A549 (cell line): ENCODE data around the gene PTPRD. TPM values are rescaled to one million over a fixed set of nuclear protein-coding genes. Genes with fewer than 3 reads are reported as not detected.

Experiments used
- ATAC-seq, 2 experiments: fragments of 200-7000 bp in 1 of 2; fragments of >200 bp in 1 of 2; cut with Nextera tagmentation in 1 of 2; cut with Tn5 transposase in 1 of 2; 3 replicates each; pipeline versions ENCODE4 v1.8.0 to v1.9.1; 2018 to 2020; ENCODE audit warnings: mild to moderate bottlenecking in 1 of 2, moderate library complexity in 1 of 2
- CTCF ChIA-PET: fragments of 300-600 bp; sonication (Branson Sonifier 250); formaldehyde crosslinking; extraction: SDS; loops from one replicate; lab custom pipeline; 2021; ENCODE audit warnings: antibody characterized with exemption, inconsistent platforms; lab: Yijun Ruan, JAX
- POLR2A ChIA-PET: fragments of 350-600 bp; formaldehyde crosslinking; extraction: SDS; loops from one replicate; lab custom pipeline; 2021; ENCODE audit warnings: antibody characterized with exemption, inconsistent platforms; lab: Yijun Ruan, JAX
- DNase-seq, 2 experiments: peaks; one replicate each; pipeline versions ENCODE4 v3.0.0 to v3.0.0-alpha.2; 2011 to 2016; ENCODE audit warnings: low read depth in 1 of 2, low spot score in 1 of 2
- FAIRE-seq: peaks from 2 replicates; lab custom pipeline; 2011; peaks lifted over from hg19 to GRCh38; lab: Jason Lieb, UNC
- H3K27ac ChIP-seq, 2 experiments: fragments of >200 bp; sonication (Bioruptor Twin); formaldehyde crosslinking; 3 replicates each; pipeline ENCODE4 v1.5.1; 2016 to 2017
- H3K4me1 ChIP-seq: fragments of >200 bp; sonication (Bioruptor Twin); formaldehyde crosslinking; 3 replicates; pipeline ENCODE4 v1.6.1; 2016
- H3K4me2 ChIP-seq: fragments of >200 bp; sonication (Bioruptor Twin); formaldehyde crosslinking; 3 replicates; pipeline ENCODE4 v1.6.1; 2016
- H3K4me3 ChIP-seq: fragments of >200 bp; sonication (Bioruptor Twin); formaldehyde crosslinking; 3 replicates; pipeline ENCODE4 v1.5.1; 2016
- H3K9me3 ChIP-seq: fragments of >200 bp; sonication (Bioruptor Twin); formaldehyde crosslinking; 3 replicates; pipeline ENCODE4 v1.6.1; 2016
- CHD2 ChIP-seq: fragments of 150-350 bp; IDR thresholded peaks from 2 replicates; pipeline ENCODE4 v1.6.1; 2014; ENCODE audit warnings: low read length; ENCODE audit not compliant: partially characterized antibody
- EHF ChIP-seq: fragments of 250-450 bp; sonication (Bioruptor Pico); IDR thresholded peaks from 2 replicates; pipeline ENCODE4 v1.5.0; 2020; ENCODE audit warnings: mild to moderate bottlenecking
- EHMT2 ChIP-seq: fragments of 200-600 bp; sonication (generic); IDR thresholded peaks from 2 replicates; pipeline ENCODE4 v1.6.1; 2016; ENCODE audit warnings: antibody characterized with exemption, low read depth, mild to moderate bottlenecking, moderate library complexity
- FOSL2 ChIP-seq, 2 experiments: fragments of 450-650 bp in 1 of 2; fragments of >200 bp in 1 of 2; sonication (Bioruptor Twin) in 1 of 2; formaldehyde crosslinking; IDR thresholded peaks; 2 replicates each; pipeline versions ENCODE4 v1.5.0 to v1.6.1; 2016 to 2020; ENCODE audit warnings: mild to moderate bottlenecking in 1 of 2, moderate library complexity in 1 of 2
- FOXS1 ChIP-seq: fragments of 250-450 bp; sonication (Bioruptor Pico); IDR thresholded peaks from 2 replicates; pipeline ENCODE4 v1.5.0; 2020; ENCODE audit warnings: mild to moderate bottlenecking, moderate library complexity
- HEYL ChIP-seq: fragments of 250-450 bp; sonication (Bioruptor Pico); IDR thresholded peaks from 2 replicates; pipeline ENCODE4 v1.8.0; 2021; ENCODE audit warnings: mild to moderate bottlenecking, moderate library complexity
- JUNB ChIP-seq: fragments of >200 bp; sonication (Bioruptor Twin); formaldehyde crosslinking; IDR thresholded peaks from 2 replicates; pipeline ENCODE4 v1.6.1; 2016
- KDM1A ChIP-seq: fragments of 200-600 bp; sonication (generic); IDR thresholded peaks from 2 replicates; pipeline ENCODE4 v1.6.1; 2016; ENCODE audit warnings: low read depth, mild to moderate bottlenecking
- MAZ ChIP-seq: fragments of 150-350 bp; IDR thresholded peaks from 2 replicates; pipeline ENCODE4 v1.6.1; 2014; ENCODE audit warnings: antibody characterized with exemption, low read depth, low read length, borderline replicate concordance
- MYC ChIP-seq: IDR thresholded peaks from 2 replicates; pipeline ENCODE4 v1.6.1; 2012; ENCODE audit warnings: mild to moderate bottlenecking, inconsistent platforms, low read length, improper control_type of control experiment, borderline replicate concordance
- NFE2L2 ChIP-seq: fragments of 150-350 bp; conservative IDR thresholded peaks from 2 replicates; pipeline ENCODE4 v1.6.1; 2014; ENCODE audit warnings: low read length
- NR3C1 ChIP-seq: fragments of >200 bp; sonication (Bioruptor Twin); formaldehyde crosslinking; IDR thresholded peaks from 3 replicates; pipeline ENCODE4 v1.6.1; 2017
- PHF8 ChIP-seq: fragments of 200-600 bp; sonication (generic); IDR thresholded peaks from 2 replicates; pipeline ENCODE4 v1.6.1; 2016; ENCODE audit warnings: low read depth, mild to moderate bottlenecking, antibody characterized with exemption, moderate library complexity, borderline replicate concordance
- RARB ChIP-seq: fragments of 250-450 bp; sonication (Bioruptor Pico); IDR thresholded peaks from 2 replicates; pipeline ENCODE4 v1.8.0; 2021; ENCODE audit warnings: mild to moderate bottlenecking, moderate library complexity
- RCOR1 ChIP-seq: fragments of 150-350 bp; IDR thresholded peaks from 2 replicates; pipeline ENCODE4 v1.6.1; 2014; ENCODE audit warnings: antibody characterized with exemption, low read length, low read depth
- SMC3 ChIP-seq: fragments of >200 bp; sonication (Bioruptor Twin); formaldehyde crosslinking; IDR thresholded peaks from 3 replicates; pipeline ENCODE4 v1.6.1; 2018; ENCODE audit warnings: inconsistent platforms
- TP53 ChIP-seq: fragments of 250-450 bp; sonication (Bioruptor Pico); IDR thresholded peaks from 2 replicates; pipeline ENCODE4 v1.5.0; 2021; ENCODE audit warnings: mild to moderate bottlenecking, moderate library complexity
- ZNF302 ChIP-seq: fragments of 250-450 bp; sonication (Bioruptor Pico); IDR thresholded peaks from 2 replicates; pipeline ENCODE4 v1.9.0; 2021; ENCODE audit warnings: inconsistent platforms, mild to moderate bottlenecking, moderate library complexity
- WGBS: methylation state at CpG from one replicate; pipeline ENCODE4 v1.1.6; 2017; ENCODE audit errors: missing lambda C conversion rate; 5-methylcytosine and 5-hydroxymethylcytosine counted together
- polyA plus RNA-seq, 4 experiments: library from polyadenylated mRNA; depleted of rRNA in 3 of 4; stranded (reverse); fragments of >200 nt; fragmentation: RNase III in 1 of 4; extraction: RNeasy Plus Mini Kit Qiagen cat#74134 plus additional on column Dnase treatment in 1 of 4; gene quantifications; 2 replicates in 3 of 4; 3 replicates in 1 of 4; pipeline ENCODE4 v1.2.3, GENCODE V29; 2011 to 2017
- TF ChIP-seq, protein P1 (sequence below): fragments of 200-600 bp; sonication (generic); IDR thresholded peaks from 2 replicates; pipeline ENCODE4 v1.6.1; 2016; ENCODE audit warnings: antibody characterized with exemption, mild to moderate bottlenecking, moderate library complexity
- TF ChIP-seq, protein P2 (sequence below): fragments of 150-350 bp; IDR thresholded peaks from 2 replicates; pipeline ENCODE4 v1.6.1; 2014; ENCODE audit warnings: low read depth, mild to moderate bottlenecking, low read length
- TF ChIP-seq, protein P3 (sequence below): fragments of 250-450 bp; sonication (Bioruptor Pico); IDR thresholded peaks from 2 replicates; pipeline ENCODE4 v1.5.0; 2020; ENCODE audit warnings: low read depth, mild to moderate bottlenecking, moderate library complexity
- TF ChIP-seq, protein P4 (sequence below): fragments of >200 bp; sonication (Bioruptor Twin); formaldehyde crosslinking; IDR thresholded peaks from 2 replicates; pipeline ENCODE4 v1.6.1; 2016
- TF ChIP-seq, protein P5 (sequence below): fragments of 450-650 bp; IDR thresholded peaks from 2 replicates; pipeline ENCODE4 v1.6.1; 2014; ENCODE audit warnings: antibody characterized with exemption

PTPRD gene
- polyA plus RNA-seq, 2 of the 4 experiments (the other 2 are of a cell fraction), result 0.39 to 1.3 TPM

DNA sequence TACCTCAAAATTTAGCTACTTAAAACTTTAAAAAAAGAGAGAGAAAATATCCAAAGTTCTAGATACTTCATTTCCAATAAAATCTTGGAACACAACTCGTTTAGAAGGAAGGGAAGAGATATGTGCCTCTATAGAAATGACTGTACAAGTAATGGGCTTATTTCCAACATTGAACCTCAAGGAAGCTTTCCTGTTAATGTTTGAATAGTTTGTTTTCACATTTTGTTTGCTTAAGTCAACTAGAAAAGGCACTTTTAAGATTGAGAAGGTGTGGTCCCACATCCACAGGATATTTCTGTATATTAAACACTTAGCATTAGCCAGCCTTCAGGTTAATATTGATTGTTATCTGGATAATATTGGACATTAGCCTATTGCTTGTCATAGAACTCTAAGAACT, 384.7 kb downstream of the PTPRD start:
- FAIRE-seq (no peak), ATAC-seq (no peak), DNase-seq (no peak)
- H3K4me1 ChIP-seq, result no peaks in the 10 kb centered on the region
- ChIA-PET POLR2A (no interaction called here), CTCF (no interaction called here)
- H3K4me3 ChIP-seq, result no peak overlapping the region
- TF ChIP-seq NR3C1 (no peak), RARB (CRISPR knock-in tag) (no peak), NFE2L2 (no peak), HEYL (no peak), RCOR1 (no peak), CHD2 (no peak), JUNB (no peak), FOXS1 (CRISPR knock-in tag) (no peak)
- no peak overlapping the region for H3K4me2 ChIP-seq
- 0% methylated on average over 1 of the region's 1 CpG for WGBS
- H3K9me3 ChIP-seq, result no peaks in the 10 kb centered on the region
- H3K27ac ChIP-seq, result no peak overlapping the region

DNA sequence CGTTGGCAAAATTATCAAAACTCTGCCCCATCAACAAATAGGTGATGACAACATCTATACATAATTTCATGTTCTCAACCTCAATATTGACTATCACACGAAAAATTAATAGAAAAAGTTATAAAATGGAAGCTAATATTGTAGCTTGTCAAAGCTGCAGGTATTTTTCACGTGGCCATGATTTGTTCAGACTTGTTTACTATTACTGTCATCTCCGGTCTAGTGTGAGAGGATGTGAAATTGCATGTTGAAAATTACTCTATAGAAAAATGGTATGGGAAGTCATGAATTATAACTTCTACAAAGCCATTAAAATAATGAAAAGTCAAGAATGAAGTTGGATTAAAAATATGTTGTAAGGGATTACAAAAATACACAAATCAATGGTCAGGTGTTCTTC, 385.8 kb downstream of the PTPRD start:
- no peak for FAIRE-seq
- WGBS, result 25% methylated on average over 4 of the region's 4 CpGs
- CTCF ChIA-PET, result no interaction called here

More for the DNA sequence above, 385.8 kb downstream of the PTPRD start:
- POLR2A ChIA-PET, result no interaction called here
- H3K4me3 ChIP-seq, result no peak overlapping the region
- ATAC-seq, result no peak
- H3K9me3 ChIP-seq, result no peaks in the 10 kb centered on the region
- H3K4me2 ChIP-seq, result no peak overlapping the region
- TF ChIP-seq, protein P1, sequence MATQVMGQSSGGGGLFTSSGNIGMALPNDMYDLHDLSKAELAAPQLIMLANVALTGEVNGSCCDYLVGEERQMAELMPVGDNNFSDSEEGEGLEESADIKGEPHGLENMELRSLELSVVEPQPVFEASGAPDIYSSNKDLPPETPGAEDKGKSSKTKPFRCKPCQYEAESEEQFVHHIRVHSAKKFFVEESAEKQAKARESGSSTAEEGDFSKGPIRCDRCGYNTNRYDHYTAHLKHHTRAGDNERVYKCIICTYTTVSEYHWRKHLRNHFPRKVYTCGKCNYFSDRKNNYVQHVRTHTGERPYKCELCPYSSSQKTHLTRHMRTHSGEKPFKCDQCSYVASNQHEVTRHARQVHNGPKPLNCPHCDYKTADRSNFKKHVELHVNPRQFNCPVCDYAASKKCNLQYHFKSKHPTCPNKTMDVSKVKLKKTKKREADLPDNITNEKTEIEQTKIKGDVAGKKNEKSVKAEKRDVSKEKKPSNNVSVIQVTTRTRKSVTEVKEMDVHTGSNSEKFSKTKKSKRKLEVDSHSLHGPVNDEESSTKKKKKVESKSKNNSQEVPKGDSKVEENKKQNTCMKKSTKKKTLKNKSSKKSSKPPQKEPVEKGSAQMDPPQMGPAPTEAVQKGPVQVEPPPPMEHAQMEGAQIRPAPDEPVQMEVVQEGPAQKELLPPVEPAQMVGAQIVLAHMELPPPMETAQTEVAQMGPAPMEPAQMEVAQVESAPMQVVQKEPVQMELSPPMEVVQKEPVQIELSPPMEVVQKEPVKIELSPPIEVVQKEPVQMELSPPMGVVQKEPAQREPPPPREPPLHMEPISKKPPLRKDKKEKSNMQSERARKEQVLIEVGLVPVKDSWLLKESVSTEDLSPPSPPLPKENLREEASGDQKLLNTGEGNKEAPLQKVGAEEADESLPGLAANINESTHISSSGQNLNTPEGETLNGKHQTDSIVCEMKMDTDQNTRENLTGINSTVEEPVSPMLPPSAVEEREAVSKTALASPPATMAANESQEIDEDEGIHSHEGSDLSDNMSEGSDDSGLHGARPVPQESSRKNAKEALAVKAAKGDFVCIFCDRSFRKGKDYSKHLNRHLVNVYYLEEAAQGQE, result no peak
- TF ChIP-seq PHF8 (no peak), SMC3 (no peak), EHF (CRISPR knock-in tag) (no peak), NFE2L2 (no peak), EHMT2 (no peak), KDM1A (no peak), RCOR1 (no peak), RARB (CRISPR knock-in tag) (no peak), ZNF302 (CRISPR knock-in tag) (no peak), MYC (no peak), FOSL2 (IDR thresholded peaks at IDR 0.05) (no peak), FOSL2 (CRISPR knock-in tag; IDR thresholded peaks at IDR 0.05) (no peak), TP53 (CRISPR knock-in tag) (no peak), MAZ (no peak)
- TF ChIP-seq, protein P2, sequence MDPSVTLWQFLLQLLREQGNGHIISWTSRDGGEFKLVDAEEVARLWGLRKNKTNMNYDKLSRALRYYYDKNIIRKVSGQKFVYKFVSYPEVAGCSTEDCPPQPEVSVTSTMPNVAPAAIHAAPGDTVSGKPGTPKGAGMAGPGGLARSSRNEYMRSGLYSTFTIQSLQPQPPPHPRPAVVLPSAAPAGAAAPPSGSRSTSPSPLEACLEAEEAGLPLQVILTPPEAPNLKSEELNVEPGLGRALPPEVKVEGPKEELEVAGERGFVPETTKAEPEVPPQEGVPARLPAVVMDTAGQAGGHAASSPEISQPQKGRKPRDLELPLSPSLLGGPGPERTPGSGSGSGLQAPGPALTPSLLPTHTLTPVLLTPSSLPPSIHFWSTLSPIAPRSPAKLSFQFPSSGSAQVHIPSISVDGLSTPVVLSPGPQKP, result no peak
- TF ChIP-seq, protein P3, sequence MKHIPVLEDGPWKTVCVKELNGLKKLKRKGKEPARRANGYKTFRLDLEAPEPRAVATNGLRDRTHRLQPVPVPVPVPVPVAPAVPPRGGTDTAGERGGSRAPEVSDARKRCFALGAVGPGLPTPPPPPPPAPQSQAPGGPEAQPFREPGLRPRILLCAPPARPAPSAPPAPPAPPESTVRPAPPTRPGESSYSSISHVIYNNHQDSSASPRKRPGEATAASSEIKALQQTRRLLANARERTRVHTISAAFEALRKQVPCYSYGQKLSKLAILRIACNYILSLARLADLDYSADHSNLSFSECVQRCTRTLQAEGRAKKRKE (CRISPR knock-in tag), result no peak
- TF ChIP-seq, protein P4, sequence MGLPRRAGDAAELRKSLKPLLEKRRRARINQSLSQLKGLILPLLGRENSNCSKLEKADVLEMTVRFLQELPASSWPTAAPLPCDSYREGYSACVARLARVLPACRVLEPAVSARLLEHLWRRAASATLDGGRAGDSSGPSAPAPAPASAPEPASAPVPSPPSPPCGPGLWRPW, result no peak
- TF ChIP-seq, protein P5, sequence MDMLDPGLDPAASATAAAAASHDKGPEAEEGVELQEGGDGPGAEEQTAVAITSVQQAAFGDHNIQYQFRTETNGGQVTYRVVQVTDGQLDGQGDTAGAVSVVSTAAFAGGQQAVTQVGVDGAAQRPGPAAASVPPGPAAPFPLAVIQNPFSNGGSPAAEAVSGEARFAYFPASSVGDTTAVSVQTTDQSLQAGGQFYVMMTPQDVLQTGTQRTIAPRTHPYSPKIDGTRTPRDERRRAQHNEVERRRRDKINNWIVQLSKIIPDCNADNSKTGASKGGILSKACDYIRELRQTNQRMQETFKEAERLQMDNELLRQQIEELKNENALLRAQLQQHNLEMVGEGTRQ, result no peak
- TF ChIP-seq, all 56 proteins: peak for 0
- H3K4me1 ChIP-seq, result no peaks in the 10 kb centered on the region
- no peak overlapping the region for H3K27ac ChIP-seq
- DNase-seq, result no peak
